RPMI8226 (cell line): Measurements from ENCODE around the gene KRTAP3-3.

Experiments used
- DNase-seq: peaks from one replicate; pipeline ENCODE4 v3.0.0-alpha.2; 2015

The KRTAP3-3 gene

DNA sequence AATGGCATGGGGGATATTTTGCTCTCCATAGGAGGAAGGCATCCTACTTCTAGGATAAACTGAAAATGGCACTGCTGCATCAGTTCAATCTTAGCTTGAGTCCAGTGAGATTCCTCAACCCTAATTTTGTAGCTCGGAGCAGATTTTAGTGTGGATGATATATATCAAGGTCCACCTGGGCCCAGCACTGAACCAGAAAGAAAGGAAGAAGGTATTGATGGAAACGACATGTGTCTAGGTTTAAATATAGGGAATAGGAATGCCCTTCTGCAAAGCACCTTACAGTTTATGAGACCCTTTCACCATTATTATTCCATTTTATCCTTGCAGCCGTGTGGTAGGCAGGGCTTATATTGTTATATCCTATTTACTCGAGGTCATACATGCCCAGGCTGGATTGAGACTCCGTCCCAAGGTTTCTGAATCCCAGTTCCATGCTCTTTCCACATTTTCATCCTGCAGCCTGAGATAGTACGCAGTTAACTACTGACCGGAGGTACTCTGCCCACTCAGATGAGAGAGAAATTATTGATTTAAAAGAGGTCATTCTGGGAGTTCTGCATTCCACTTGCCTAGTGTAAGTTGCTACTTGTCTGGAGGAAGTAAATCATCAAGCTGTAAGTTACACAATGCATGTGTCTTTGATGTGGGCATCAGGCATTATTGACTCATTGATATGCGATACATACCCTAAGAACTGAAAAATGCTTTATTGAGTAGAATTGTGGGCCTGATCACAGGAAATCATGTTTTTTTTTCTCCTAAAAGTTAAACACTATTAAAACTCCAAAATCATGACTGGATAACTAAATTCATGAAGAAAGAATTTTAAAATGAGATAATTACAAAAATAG is 37.3 kb downstream of the KRTAP3-3 start:
- DNase-seq, result no peak

DNA sequence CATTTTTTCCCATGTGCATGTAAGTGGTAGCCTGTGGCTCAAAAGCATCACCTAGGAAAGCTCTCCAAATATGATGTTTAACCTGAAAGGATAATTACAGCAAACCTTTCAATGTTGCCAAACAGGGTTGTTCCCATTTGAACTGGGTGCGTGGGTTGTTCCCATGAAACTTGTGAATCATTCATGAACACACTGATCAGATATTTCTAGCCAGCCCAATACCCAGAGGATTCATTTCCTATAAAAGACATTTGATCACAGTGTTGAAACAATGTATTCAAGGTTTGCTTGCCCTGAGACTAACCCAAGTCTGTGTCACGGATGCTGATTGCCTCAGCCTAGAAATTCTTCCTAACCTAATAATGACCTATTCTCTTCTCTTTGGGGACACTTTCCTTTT is 40.1 kb downstream of the KRTAP3-3 start:
- DNase-seq, result no peak

DNA sequence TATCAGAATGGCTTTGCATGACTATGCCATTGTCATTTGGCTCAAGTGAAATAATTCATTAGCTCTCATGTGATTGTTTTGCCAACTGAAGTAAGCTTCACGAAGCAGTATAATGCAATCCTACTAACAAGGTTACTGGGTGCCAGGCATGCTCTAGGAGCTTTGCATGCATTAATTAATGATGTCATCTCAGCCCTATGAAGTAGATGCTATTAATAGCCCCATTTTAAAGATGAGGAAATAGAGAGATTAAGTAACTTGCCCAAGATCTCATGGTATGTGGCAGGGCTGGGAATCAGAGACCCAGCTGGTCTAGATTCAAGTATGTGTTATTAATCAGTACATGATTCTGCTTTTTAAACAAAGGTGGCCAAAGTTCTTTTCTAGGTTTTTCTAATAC is 41.3 kb downstream of the KRTAP3-3 start:
- DNase-seq, result peak; percentile 21

DNA sequence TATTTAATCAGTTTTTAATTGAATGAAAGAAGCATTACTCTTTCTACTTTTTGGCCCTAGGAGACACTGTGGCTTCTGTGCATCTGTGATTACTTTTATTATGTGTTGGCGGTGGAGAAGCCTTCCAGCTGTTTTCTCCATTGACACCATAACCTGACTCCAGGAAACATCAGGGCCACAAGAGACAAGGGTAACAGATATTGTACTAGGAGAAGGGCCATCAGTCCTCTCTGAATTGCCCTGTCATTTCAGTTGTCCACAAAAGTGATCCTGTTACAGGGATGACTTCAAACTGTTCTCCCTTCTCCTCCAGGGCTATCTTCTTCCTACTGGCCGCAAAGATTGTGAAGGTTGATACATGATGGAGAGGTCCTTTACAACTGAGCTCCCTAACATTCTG is 41.8 kb downstream of the KRTAP3-3 start:
- no peak for DNase-seq

DNA sequence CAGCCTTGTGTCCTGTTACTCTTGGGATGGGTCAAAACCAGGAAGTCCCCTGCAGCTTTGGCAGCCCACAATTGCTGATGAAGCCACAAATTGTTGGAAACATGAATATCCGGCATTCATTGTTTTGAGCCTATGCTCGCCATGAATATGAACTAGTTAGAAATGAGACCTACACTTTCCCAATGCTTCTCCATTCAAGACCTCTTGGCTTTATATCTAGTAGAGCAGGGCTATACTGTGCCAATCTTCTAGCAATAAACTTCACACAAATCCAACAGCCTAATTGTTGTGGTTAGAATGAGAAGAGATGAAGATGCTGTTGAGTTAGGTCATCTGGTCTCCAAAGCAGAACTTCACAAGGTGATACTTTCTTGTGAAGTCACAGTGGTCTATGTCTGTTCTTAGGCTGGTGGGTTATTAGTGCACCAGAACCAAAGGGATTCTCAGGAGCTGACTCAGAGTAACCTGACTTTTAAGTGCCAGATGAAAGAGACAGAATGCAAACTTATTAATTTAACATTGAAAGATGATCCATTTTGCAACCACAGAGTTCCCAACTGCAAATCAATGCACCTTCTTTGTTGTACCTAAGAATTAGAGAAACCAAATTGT is 42.8 kb downstream of the KRTAP3-3 start:
- DNase-seq, result no peak

DNA sequence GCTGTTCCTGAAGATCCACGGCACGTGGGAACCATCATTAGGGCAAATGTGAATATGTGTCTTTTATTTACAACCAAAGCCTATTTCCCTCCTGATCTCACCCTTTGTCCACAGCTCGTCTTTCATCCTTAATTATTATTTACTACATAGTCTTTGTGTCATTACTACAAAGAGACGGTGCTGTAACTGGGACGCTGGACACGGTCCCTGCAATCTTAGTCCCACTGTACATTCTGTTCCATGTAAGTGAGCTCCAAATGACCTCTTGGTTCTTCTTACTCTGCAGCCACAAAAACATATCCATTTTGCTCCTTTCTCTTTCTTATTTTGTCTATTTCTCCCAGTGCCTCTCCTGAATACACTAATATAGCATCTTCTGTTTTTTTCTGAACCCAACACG is 43.8 kb downstream of the KRTAP3-3 start:
- no peak for DNase-seq

DNA sequence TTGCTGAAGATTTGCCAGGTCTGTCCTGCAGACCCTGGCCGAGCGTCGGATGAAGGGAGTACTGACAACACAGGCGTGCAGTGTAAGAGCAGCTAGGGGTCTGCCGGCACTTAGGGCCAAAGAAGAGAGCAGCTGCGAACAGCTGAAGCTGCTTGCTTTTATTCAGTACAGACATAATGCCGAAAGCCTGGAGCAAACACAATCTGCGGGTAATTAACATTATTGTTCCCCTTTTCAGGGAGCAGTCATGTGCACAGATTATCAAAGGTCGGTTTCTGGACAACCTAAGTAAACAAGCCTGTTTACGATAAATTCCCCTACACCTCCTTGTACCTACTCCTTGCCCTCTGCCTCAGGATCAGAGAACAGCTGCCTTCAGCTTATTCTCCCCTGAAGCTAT is 44.5 kb downstream of the KRTAP3-3 start:
- DNase-seq, result peak; percentile 47

DNA sequence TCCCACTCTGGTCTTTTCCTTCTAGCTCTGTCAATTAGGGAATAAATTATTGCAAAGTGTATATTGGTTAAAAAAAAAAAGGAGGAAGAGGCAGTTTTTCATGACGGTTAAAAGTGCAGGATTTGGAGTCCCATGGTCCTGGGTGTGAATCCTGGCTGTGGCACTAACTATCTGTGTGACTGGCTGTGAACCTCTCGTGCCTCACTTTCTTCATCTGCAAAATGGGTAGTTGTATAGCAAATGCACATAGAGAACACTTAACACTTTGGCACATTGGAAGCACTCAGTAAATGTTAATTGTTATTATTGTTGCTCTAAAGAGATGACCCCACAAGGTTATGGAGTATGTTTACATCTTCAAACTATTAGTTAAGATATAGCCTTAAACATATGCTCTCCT is 46.0 kb downstream of the KRTAP3-3 start:
- no peak for DNase-seq

DNA sequence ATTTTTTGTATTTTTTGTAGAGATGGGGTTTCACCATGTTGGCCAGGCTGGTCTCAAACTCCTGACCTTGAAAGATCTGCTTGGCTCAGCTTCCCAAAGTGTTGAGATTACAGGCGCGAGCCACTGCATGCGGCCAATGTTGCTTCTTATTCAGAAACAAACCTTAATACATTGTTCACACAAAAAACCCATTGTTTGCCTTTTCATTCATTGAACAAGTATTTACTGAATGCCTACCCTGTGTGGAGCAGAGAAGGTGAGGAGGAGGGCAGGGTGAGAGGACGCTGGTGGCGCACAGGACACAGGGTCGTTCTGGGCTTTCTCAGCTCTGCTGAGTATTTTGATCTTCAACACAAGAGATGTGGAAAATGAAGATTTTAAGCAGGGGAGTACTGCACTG is 48.5 kb downstream of the KRTAP3-3 start:
- DNase-seq, result no peak

DNA sequence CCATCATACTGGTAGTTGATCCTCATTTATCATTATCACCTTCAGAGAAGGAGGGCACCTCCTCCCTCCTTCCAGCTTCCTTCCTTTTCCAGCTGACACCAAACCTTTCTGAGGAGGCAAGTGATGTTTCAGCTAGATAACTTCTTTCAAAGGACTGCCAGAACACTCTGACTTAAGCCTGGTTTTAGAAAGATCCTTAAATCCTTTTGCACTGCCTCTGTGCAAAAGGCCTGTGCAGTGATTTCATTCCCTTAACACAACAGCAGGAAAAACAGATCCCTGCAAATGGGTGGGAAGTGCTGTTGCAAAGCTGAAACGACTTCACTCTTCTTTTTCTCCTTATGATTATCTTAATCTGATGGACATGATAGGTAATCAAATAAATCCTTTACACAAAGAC is 49.4 kb downstream of the KRTAP3-3 start:
- DNase-seq, result no peak
